Prostate gland (tissue), 2 donors: Measurements from ENCODE around the gene EBLN1. TPM values are rescaled to one million over a fixed set of nuclear protein-coding genes. Genes with fewer than 3 reads are reported as not detected.

Source experiments
- DNase-seq: peaks from one replicate; pipeline ENCODE4 v3.0.0-alpha.2; 2019; ENCODE audit warnings: low spot score
- H3K27ac ChIP-seq, 2 donors: fragments of 200-600 bp; sonication (generic); 2 replicates each; pipeline ENCODE4 v1.5.1; 2017 to 2019
- H3K27me3 ChIP-seq: fragments of 200-600 bp; sonication (generic); replicated peaks from 2 replicates; pipeline ENCODE4 v1.5.1; 2019; ENCODE audit not compliant: insufficient read depth
- H3K36me3 ChIP-seq, 2 donors: fragments of 200-600 bp; sonication (generic); 1 replicate in 1 of 2; 2 replicates in 1 of 2; pipeline versions ENCODE4 v1.5.1 to v1.8.1; 2017 to 2019
- H3K4me1 ChIP-seq: fragments of 200-600 bp; sonication (generic); replicated peaks from 2 replicates; pipeline ENCODE4 v1.5.1; 2019
- H3K4me3 ChIP-seq, 2 donors: fragments of 200-600 bp; sonication (generic); 2 replicates each; pipeline ENCODE4 v1.5.1; 2017 to 2019
- H3K9me3 ChIP-seq: fragments of 200-600 bp; sonication (generic); 2 replicates; pipeline ENCODE4 v1.5.1; 2017
- CTCF ChIP-seq, 4 experiments: fragments of 200-600 bp in 2 of 4; fragments of 450-650 bp in 2 of 4; sonication (generic) in 2 of 4; IDR thresholded peaks; 1 replicate in 3 of 4; 2 replicates in 1 of 4; pipeline ENCODE4 v1.5.1; 2016 to 2019; ENCODE audit warnings: antibody characterized with exemption in 4 of 4, mild to moderate bottlenecking in 2 of 4, moderate library complexity in 2 of 4
- POLR2A ChIP-seq: fragments of 450-650 bp; IDR thresholded peaks from one replicate; pipeline ENCODE4 v1.6.1; 2016; ENCODE audit warnings: antibody characterized with exemption, mild to moderate bottlenecking
- POLR2AphosphoS5 ChIP-seq: sonication (generic); formaldehyde crosslinking; IDR thresholded peaks from one replicate; pipeline ENCODE4 v1.6.1; 2017; ENCODE audit warnings: antibody characterized with exemption
- WGBS: methylation state at CpG from one replicate; pipeline ENCODE4 v1.1.5; 2018; 5-methylcytosine and 5-hydroxymethylcytosine counted together
- intact Hi-C: fragments of 100-400 bp; cut with DNase I; formaldehyde crosslinking; loops from one replicate; pipeline ENCODE4 v1.14.2; 2022
- total RNA-seq, 2 donors: library from RNA; depleted of rRNA; stranded (reverse); fragments of >200 nt; gene quantifications; one replicate each; pipeline ENCODE4 v1.1.0, GENCODE V29; 2016

Gene EBLN1
- total RNA-seq, 2 donors from 2014 or later: 1.8 TPM; not detected in 1

GRCh38 chr10:22183771-22184461, 33.9 kb downstream of the EBLN1 start:
- H3K9me3 ChIP-seq: no peaks in the 10 kb centered on the region
- intact Hi-C loops: no loop called here
- H3K27ac ChIP-seq: no peak overlapping the region
- H3K36me3 ChIP-seq: no peaks in the 10 kb centered on the region
- TF ChIP-seq POLR2A (no peak), POLR2AphosphoS5 (peak; percentile 19), CTCF (IDR thresholded peaks at IDR 0.05) (no peak)
- no peak overlapping the region for H3K4me3 ChIP-seq
- DNase-seq: no peak
- no peaks in the 10 kb centered on the region for H3K4me1 ChIP-seq
- no peaks in the 10 kb centered on the region for H3K27me3 ChIP-seq
- WGBS: 70% methylated on average over 5 of the region's 5 CpGs

DNA sequence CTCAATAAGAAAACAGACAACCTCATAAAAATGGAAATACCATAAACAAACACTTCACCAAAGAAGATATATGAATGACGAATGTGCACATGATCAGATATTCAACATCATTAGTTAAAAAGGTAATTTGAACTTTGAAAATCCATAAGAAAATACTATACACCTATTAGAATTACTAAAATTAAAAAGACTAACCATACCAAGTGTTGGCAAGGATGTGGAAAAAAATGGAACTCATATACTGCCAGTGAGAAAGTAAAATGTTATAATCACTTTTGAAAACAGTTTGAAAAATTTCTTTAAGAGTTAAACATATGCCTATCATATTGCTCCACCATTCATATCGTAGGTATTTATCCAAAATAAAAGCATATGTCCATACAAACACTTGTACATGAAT, 37.1 kb downstream of the EBLN1 start:
- no peaks in the 10 kb centered on the region for H3K4me1 ChIP-seq
- H3K4me3 ChIP-seq: no peak overlapping the region
- H3K9me3 ChIP-seq: no peaks in the 10 kb centered on the region
- H3K36me3 ChIP-seq: no peaks in the 10 kb centered on the region
- WGBS: 94% methylated on average over 2 of the region's 2 CpGs
- TF ChIP-seq POLR2A (no peak), POLR2AphosphoS5 (no peak), CTCF (IDR thresholded peaks at IDR 0.05) (no peak)
- no peaks in the 10 kb centered on the region for H3K27me3 ChIP-seq
- intact Hi-C loops: no loop called here
- no peak for DNase-seq
- no peak overlapping the region for H3K27ac ChIP-seq

DNA sequence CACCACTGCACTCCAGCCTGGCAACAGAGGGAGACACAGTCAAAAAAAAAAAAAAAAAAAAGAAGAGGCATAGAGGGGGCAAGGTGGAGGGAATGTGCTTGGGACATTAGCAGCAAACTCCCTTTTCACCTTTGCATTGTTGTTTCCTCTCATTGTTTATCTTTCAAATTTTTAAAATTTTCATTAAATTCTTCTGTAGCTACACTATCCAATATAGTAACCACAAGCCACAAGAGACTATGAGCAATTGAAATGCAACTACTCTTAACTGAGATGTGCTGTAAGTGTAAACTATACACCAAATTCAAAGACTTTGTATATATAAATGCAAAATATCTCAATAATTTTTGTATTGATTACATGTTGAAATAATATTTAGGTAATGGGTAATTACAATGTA, 43.4 kb downstream of the EBLN1 start:
- Histone ChIP-seq H3K9me3 (no peaks in the 10 kb centered on the region), H3K27me3 (no peaks in the 10 kb centered on the region), H3K27ac (no peak overlapping the region), H3K36me3 (no peaks in the 10 kb centered on the region), H3K4me1 (no peaks in the 10 kb centered on the region), H3K4me3 (no peak overlapping the region)
- DNase-seq: no peak
- intact Hi-C loops: no loop called here
- TF ChIP-seq CTCF (IDR thresholded peaks at IDR 0.05) (no peak), POLR2AphosphoS5 (no peak)

GRCh38 chr10:22171131-22171530, 46.7 kb downstream of the EBLN1 start:
- no peak overlapping the region for H3K4me3 ChIP-seq
- 100% methylated on average over 1 of the region's 1 CpG for WGBS
- DNase-seq: no peak

More at GRCh38 chr10:22171131-22171530, 46.7 kb downstream of the EBLN1 start:
- Histone ChIP-seq H3K9me3 (no peaks in the 10 kb centered on the region), H3K27ac (no peak overlapping the region), H3K4me1 (no peaks in the 10 kb centered on the region), H3K27me3 (no peaks in the 10 kb centered on the region), H3K36me3 (no peaks in the 10 kb centered on the region)
- intact Hi-C loops: no loop called here
- no peak for TF ChIP-seq CTCF (IDR thresholded peaks at IDR 0.05)
- TF ChIP-seq POLR2AphosphoS5: no peak
- TF ChIP-seq POLR2A: no peak
